Gastrocnemius medialis (tissue), 4 donors: Measurements from ENCODE around the gene POR. TPM values are rescaled to one million over a fixed set of nuclear protein-coding genes. Genes with fewer than 3 reads are reported as not detected.

Source experiments
- ATAC-seq, 2 donors: fragments of 150-250 bp; one replicate each; pipeline ENCODE4 v1.9.1; 2016
- DNase-seq, 2 donors: peaks; one replicate each; pipeline ENCODE4 v3.0.0-alpha.2; 2019
- H3K27ac ChIP-seq, 4 donors: fragments of 200-600 bp; sonication (generic); 1 replicate in 1 of 4; 2 replicates in 3 of 4; pipeline ENCODE4 v1.5.1; 2016 to 2018; ENCODE audit warnings: mild to moderate bottlenecking in 2 of 4, moderate library complexity in 1 of 4
- H3K27me3 ChIP-seq, 3 donors: fragments of 200-600 bp; sonication (generic) in 2 of 3; 1 replicate in 1 of 3; 2 replicates in 2 of 3; pipeline versions ENCODE4 v1.5.1 to v1.6.0; 2016 to 2019; ENCODE audit warnings: mild to moderate bottlenecking in 1 of 3, moderate library complexity in 1 of 3
- H3K36me3 ChIP-seq, 2 donors: fragments of 200-600 bp; sonication (generic) in 1 of 2; one replicate each; pipeline ENCODE4 v1.5.1; 2017 to 2018
- H3K4me1 ChIP-seq, 2 donors: fragments of 200-600 bp; sonication (generic) in 1 of 2; one replicate each; pipeline ENCODE4 v1.5.1; 2016 to 2017; ENCODE audit warnings: mild to moderate bottlenecking in 2 of 2
- H3K4me3 ChIP-seq, 4 donors: fragments of 200-600 bp; sonication (generic) in 3 of 4; 1 replicate in 1 of 4; 2 replicates in 3 of 4; pipeline ENCODE4 v1.5.1; 2016 to 2019; ENCODE audit warnings: mild to moderate bottlenecking in 2 of 4
- H3K9me3 ChIP-seq, 3 donors: fragments of 200-600 bp; sonication (generic) in 2 of 3; 1 replicate in 1 of 3; 2 replicates in 2 of 3; pipeline ENCODE4 v1.5.1; 2016 to 2019
- POLR2A ChIP-seq, 2 donors: fragments of 450-650 bp; IDR thresholded peaks; one replicate each; pipeline ENCODE4 v1.6.1; 2017; ENCODE audit warnings: antibody characterized with exemption in 2 of 2, mild to moderate bottlenecking in 2 of 2, moderate library complexity in 2 of 2
- in situ Hi-C, 4 donors: fragments of 200-750 bp; cut with MboI; loops; one replicate each; pipeline versions ENCODE4 v1.15.0 to v1.8.0; 2017; ENCODE audit warnings: low sequenced_read_pairs in 4 of 4
- intact Hi-C: fragments of 100-400 bp; cut with DNase I; formaldehyde crosslinking; loops from one replicate; pipeline ENCODE4 v1.15.1; 2023; ENCODE audit warnings: low total_unique reads
- total RNA-seq, 4 donors: library from RNA; depleted of rRNA; stranded (reverse); fragments of >200 nt; gene quantifications; one replicate each; pipeline versions ENCODE4 v1.1.0 to v1.2.3, GENCODE V29; 2016
- TF ChIP-seq, protein P1 (sequence below), 5 experiments: fragments of 450-650 bp in 3 of 5; fragments of 200-600 bp in 2 of 5; sonication (generic) in 2 of 5; IDR thresholded peaks in 4 of 5; conservative IDR thresholded peaks in 1 of 5; 1 replicate in 4 of 5; 2 replicates in 1 of 5; pipeline ENCODE4 v1.5.1; 2016 to 2019; ENCODE audit warnings: antibody characterized with exemption in 5 of 5, mild to moderate bottlenecking in 3 of 5, moderate library complexity in 3 of 5

Gene POR
- total RNA-seq, 4 donors from 2014 or later, result 85.7 to 218 (median 115) TPM

DNA sequence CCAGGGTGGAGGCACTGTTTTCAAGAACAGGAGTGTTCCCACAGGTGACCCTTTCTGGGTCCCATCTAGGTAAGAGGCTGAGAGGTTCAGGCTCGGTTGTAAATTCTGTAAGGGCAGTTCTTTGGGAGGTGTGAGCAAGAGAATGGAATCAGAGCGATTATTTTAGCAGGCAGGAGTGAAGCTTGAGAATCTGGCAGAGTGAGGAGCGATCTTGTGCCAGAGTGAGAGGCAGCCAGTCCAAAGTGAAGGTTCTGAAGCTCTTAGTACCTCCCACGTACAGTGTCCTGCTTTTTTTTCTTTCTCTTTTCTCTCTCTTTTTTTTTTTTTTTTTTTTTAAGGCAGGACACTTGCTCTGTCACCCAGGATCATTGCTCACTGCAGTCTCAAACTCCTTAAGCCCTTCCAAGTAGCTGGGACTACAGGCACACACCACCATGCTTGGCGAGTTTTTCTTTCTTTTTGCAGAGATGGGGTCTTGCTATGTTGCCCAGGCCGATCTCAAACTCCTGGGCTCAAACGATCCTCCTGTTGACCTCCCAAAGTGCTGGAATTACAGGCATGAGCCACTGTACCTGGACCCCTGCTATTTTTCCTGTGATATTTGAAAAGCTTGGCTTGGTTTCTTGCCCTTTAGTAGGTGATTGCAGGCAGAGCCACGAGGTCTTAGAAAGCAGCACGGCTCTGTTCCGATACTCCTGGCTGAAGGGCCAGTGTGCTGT is 10.9 kb downstream of the POR start:
- H3K27me3 ChIP-seq, result no peaks in the 10 kb centered on the region
- no peaks in the 10 kb centered on the region for H3K9me3 ChIP-seq
- no peaks in the 10 kb centered on the region for H3K36me3 ChIP-seq
- H3K27ac ChIP-seq, result peak overlapping the region; percentile 69 to 83 (median 74)
- peaks cover 40 to 53% of the 10 kb centered on the region in 2 donors for H3K4me1 ChIP-seq
- no peak for TF ChIP-seq POLR2A (IDR thresholded peaks at IDR 0.05)
- TF ChIP-seq, protein P1, sequence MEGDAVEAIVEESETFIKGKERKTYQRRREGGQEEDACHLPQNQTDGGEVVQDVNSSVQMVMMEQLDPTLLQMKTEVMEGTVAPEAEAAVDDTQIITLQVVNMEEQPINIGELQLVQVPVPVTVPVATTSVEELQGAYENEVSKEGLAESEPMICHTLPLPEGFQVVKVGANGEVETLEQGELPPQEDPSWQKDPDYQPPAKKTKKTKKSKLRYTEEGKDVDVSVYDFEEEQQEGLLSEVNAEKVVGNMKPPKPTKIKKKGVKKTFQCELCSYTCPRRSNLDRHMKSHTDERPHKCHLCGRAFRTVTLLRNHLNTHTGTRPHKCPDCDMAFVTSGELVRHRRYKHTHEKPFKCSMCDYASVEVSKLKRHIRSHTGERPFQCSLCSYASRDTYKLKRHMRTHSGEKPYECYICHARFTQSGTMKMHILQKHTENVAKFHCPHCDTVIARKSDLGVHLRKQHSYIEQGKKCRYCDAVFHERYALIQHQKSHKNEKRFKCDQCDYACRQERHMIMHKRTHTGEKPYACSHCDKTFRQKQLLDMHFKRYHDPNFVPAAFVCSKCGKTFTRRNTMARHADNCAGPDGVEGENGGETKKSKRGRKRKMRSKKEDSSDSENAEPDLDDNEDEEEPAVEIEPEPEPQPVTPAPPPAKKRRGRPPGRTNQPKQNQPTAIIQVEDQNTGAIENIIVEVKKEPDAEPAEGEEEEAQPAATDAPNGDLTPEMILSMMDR (IDR thresholded peaks at IDR 0.05 in 4 of 5, conservative IDR thresholded peaks at IDR 0.05 in 1 of 5), result no peak
- in situ Hi-C loops, result no loop called here
- no peak overlapping the region for H3K4me3 ChIP-seq
- ATAC-seq, result peak; percentile 69 to 78
- peak in 1 of 2 donors; percentile 38 for DNase-seq
- intact Hi-C loops, result loop anchor here (2.0 kb wide), 1 partner anchor 41 kb away; no protein-coding TSS in a partner anchor

DNA sequence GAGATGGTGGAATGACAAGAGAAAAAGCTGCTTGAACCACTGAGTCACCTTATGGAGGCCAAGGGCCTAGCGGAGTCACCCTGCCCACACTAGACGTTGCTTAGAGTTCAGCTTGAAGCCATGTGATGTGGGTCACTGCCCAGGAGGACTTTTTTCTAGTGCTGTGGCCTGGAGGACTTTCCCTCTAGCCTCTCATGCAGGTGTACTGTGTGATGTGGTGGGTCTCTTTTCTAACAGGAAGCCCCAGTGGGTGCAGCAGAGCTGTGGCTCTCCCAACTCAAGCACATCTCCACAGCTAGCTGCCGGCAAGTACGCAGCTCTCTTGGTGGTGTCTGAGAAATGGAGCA is 13.6 kb downstream of the POR start:
- no peaks in the 10 kb centered on the region for H3K27me3 ChIP-seq
- H3K4me3 ChIP-seq, result no peak overlapping the region
- TF ChIP-seq, protein P1 (IDR thresholded peaks at IDR 0.05 in 4 of 5, conservative IDR thresholded peaks at IDR 0.05 in 1 of 5), result no peak
- TF ChIP-seq POLR2A (IDR thresholded peaks at IDR 0.05), result no peak
- peaks cover 17 to 26% of the 10 kb centered on the region in 2 donors for H3K4me1 ChIP-seq
- ATAC-seq, result no peak
- no peaks in the 10 kb centered on the region for H3K9me3 ChIP-seq
- in situ Hi-C loops, result no loop called here
- peak overlapping the region in 1 of 4 donors; percentile 4 for H3K27ac ChIP-seq
- H3K36me3 ChIP-seq, result no peaks in the 10 kb centered on the region
- DNase-seq, result no peak
- intact Hi-C loops, result no loop called here

DNA sequence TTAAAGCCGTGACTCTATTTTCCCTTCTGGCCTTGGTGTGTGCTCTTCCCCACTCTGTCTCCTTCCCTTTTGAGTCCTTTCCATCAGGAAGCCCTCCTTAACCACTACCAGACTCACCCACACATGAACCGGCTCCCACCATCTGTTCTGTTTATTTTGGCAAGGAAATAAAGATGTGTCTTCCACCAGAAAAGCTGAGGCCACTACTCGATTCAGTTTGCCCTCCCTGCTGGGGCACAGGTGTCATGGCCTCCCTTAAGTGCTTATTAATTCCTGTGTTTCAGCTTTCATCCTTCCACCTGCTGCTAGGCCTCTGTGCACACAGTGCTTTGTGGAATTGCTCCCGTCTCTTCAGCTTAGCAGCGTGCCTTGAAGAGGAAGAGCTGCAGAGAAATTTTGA is 16.7 kb downstream of the POR start:
- Histone ChIP-seq H3K9me3 (no peaks in the 10 kb centered on the region), H3K4me1 (peaks cover 9 to 15% of the 10 kb centered on the region in 2 donors), H3K27me3 (no peaks in the 10 kb centered on the region), H3K27ac (no peak overlapping the region), H3K36me3 (no peaks in the 10 kb centered on the region), H3K4me3 (no peak overlapping the region)
- DNase-seq (no peak), ATAC-seq (no peak)
- intact Hi-C loops, result no loop called here
- in situ Hi-C loops, result no loop called here
- TF ChIP-seq, protein P1 (IDR thresholded peaks at IDR 0.05 in 4 of 5, conservative IDR thresholded peaks at IDR 0.05 in 1 of 5), result no peak
- no peak for TF ChIP-seq POLR2A (IDR thresholded peaks at IDR 0.05)

DNA sequence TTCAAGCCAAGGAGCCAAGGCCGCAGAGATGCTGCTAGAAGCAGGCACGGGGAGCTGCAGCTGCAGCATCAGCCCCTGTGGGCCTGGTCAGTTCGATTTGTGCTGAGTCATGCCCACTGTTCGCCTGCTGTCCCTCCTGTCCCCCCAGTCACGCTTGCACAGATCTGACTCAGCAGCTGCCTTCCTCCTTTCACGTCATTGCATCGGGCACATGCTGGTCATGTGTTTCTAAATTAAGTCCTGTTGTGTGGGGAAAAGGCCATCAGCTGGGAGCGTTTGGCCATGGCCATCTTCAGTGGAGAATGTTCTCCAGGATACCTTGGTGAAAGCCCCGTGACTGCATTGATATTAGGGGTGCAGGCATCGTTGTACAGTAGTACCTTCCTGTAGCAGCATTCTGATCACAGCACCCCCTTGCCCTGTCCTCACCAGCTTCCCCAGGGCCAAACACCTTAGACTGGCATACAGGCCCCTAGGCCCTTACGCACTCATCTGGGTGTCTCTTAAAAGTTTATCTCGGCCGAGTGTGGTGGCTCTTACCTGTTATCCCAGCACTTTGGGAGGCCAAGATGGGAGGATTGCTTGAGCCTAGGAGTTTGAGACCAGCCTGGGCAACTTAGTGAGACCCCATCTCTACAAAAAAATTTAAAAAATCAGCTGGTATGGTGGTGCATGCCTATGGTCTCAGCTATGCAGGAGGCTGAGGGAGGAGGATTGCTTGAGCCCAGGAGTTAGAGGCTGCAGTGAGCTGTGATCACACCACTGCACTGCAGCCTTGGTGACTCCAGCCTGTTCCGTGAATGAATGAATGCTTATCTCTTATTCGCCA is 23.2 kb downstream of the POR start:
- peak; percentile 95 for ATAC-seq
- Histone ChIP-seq H3K4me3 (no peak overlapping the region), H3K4me1 (peaks cover 19 to 25% of the 10 kb centered on the region in 2 donors), H3K27ac (peak overlapping the region; percentile 70 to 79 (median 76)), H3K9me3 (no peaks in the 10 kb centered on the region), H3K36me3 (no peaks in the 10 kb centered on the region), H3K27me3 (no peaks in the 10 kb centered on the region)
- DNase-seq, result peak; percentile 78 to 88
- in situ Hi-C loops, result no loop called here
- intact Hi-C loops, result no loop called here
- TF ChIP-seq, protein P1 (IDR thresholded peaks at IDR 0.05 in 4 of 5, conservative IDR thresholded peaks at IDR 0.05 in 1 of 5), result no peak
- TF ChIP-seq POLR2A (IDR thresholded peaks at IDR 0.05), result peak; percentile 24 to 28
